ENCODE measurements around the gene GAS2.
A peak's percentile ranks its signal among the peaks of the same experiment; 100 is the strongest.
"Not testable (repeated sequence)": the region's sequence is repeated elsewhere in the genome, so short reads cannot be mapped to it uniquely, and the experiment has no call there.

Gene GAS2

GRCh38 chr11:22666325-22666687, at the start of gene GAS2:
Gene GAS2 (plus strand): TSS chr11:22666611. CDS start chr11:22674870, 8,259 bp downstream.
- DNase-seq (ENCODE audit: low read depth), result no peak

- DNase-seq (ENCODE audit: low read depth), result no peak
These were observed 48.5 kb upstream of the GAS2 start for GRCh38 chr11:22617868-22618267.

- DNase-seq (ENCODE audit: low read depth), result peak; percentile 47
These were observed 41.5 kb upstream of the GAS2 start for GRCh38 chr11:22624742-22625447.

- DNase-seq (ENCODE audit: low read depth), result peak; percentile 99
These were observed 40.7 kb upstream of the GAS2 start, which contains the start of gene FANCF for GRCh38 chr11:22625448-22626287. Gene FANCF (minus strand): TSS chr11:22625823. CDS start chr11:22625810, 13 bp downstream.

- DNase-seq (ENCODE audit: low read depth), result no peak
These were observed 39.7 kb upstream of the GAS2 start for GRCh38 chr11:22626573-22627239.

DNA sequence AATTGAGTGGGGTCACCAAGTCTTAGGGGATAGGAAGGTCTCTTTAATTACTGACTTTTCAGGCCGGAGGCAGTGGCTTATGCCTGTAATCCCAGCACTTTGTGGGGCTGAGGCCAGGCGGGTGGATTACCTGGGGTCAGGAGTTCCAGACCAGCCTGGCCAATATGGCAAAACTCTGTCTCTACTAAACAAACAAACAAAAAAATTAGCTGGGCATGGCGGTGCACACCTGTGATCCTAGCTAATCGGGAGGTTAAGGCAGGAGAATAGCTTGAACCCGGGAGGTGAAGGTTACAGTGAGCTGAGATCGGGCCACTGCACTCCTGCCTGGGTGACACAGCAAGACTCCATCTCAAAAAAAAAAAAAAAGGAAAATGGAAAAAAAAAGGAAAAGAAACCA, 39.0 kb upstream of the GAS2 start:
- no peak for DNase-seq (ENCODE audit: low read depth)

- no peak for DNase-seq (ENCODE audit: low read depth)
These were observed 33.0 kb upstream of the GAS2 start for GRCh38 chr11:22633354-22633902.

GRCh38 chr11:22634897-22635629, 31.3 kb upstream of the GAS2 start:
- DNase-seq (ENCODE audit: low read depth), result no peak

DNA sequence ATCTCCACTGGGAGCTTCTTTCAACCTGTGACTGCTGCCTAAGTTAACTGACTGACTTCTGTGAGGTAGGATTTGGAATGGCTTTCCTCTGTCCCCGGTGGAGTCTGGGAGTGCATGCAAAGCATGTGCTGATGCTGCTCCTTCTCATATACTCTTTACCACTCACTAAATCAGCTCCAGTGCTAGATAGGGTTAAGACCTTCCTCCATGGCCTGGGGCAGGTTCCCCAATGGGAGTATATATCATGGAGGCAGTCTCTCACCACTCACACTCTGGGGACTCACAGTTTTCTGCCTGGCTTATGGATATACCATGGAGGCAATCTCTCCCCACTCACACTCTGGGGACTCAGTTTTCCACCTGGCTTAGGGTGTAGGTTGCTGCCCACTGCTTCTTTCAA, 30.7 kb upstream of the GAS2 start:
- DNase-seq (ENCODE audit: low read depth), result no peak

DNA sequence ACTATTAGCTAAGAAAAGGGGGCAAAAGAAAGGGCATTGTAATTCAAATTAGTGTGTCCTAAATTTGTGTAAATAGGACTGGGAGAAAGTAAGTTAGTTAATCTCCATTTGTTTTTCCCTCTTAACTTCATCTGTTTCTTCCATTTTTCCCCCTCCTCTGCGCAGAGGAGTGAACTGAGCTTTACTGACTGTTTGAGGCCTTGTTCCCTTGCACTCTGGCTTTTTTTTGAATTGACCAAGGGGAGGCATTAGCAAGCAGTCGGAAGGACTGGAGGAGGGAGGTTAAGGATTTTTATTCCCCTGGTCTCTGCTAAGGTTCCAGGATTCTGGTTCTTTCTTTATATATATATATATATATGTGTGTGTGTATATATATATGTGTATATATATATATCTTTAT, 25.5 kb upstream of the GAS2 start:
- no peak for DNase-seq (ENCODE audit: low read depth)

DNA sequence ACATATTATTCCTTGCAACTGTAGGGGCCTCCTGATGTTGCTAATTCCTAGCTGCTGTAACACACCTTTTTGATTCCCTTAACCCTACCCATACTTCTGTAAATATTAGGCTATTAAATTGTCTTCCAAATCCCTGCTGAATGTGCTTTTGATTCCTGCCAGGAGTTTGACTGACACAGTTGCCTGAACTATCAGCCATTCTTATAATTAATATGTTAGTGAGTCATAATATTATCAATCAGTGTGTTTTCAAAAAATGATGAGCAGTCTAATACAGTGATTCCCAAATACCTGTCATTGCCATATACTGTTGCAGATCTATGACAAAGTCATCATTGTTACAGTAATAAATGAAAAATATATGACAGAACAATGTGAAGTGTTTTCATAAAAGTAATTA, 24.9 kb upstream of the GAS2 start:
- DNase-seq (ENCODE audit: low read depth), result no peak

DNA sequence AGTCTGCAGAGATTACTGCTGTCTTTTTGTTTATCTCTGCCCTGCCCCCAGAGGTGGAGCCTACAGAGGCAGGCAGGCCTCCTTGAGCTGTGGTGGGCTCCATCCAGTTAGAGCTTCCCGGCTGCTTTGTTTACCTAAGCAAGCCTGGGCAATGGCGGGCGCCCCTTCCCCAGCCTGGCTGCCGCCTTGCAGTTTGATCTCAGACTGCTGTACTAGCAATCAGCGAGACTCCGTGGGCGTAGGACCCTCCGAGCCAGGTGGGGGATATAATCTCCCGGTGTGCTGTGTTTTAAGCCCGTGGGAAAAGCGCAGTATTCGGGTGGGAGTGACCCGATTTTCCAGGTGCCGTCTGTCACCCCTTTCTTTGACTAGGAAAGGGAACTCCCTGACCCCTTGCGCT, 14.1 kb upstream of the GAS2 start:
- not testable (repeated sequence) for DNase-seq (ENCODE audit: low read depth)

DNA sequence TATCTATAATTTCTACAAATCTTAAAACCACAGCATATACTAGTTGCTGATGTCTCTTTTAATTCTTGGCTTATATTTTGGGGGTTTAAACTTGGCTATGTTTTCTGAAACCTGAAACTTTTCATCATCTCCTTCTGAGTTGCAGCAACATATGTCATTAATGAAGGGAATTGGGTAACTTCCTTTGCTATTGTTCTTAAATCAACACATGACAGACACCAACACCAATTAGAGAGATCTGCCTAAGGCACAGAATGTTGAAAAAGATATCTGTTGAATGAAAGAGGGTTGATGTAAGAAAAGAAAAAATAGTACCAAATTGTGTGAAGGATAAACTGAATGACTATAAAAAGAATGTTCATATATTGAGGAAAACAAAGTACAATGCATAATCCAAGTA, 10.3 kb upstream of the GAS2 start:
- DNase-seq (ENCODE audit: low read depth), result peak; percentile 61

DNA sequence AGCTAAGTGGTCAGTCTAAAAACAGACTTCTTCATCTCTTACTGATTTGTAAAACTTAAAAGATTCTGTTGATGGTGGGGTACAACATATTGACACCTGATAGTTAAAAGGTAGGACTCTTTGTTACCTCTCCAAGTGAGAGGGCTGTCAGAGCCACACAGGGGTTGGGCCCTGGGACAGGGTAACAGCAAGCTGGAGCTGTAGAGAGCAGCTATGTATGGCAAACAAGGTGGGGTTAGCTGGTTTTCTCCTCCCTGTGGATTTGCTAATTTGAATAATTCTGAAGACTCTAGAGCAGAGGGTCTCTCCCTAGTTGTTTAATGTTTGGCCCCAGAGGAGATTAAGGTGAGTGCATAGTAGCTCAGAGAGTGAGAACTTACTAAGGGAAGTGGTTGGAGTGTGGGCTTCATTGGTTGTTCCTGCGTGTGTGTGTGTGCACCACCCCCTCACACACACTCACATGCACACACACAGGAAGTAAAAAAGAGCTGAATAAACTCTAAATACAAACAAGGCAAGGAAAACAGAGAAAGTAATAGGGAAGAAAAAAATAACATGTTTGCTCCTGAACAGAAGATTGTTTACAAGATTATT, 9.2 kb upstream of the GAS2 start:
- DNase-seq (ENCODE audit: low read depth), result no peak

DNA sequence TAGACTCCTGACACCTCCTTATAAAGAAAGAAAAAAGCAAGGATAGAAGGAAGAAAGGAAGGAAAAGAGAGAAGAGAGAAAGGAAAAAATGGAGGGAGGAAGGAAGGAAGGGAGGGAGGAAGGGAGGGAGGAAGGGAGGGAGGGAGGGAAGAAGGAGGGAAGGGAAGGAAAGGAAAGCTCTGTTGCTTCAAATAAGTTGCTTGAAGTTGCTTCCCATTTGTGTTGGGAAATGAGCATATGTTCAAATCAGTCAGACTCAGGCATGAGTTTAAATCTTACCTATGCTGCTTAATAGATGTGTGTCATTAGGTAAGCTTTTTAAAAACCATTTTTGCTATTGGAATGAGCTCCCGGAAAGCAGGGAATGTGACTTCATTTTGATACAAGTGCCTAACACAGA, 6.6 kb upstream of the GAS2 start:
- DNase-seq (ENCODE audit: low read depth), result no peak

DNA sequence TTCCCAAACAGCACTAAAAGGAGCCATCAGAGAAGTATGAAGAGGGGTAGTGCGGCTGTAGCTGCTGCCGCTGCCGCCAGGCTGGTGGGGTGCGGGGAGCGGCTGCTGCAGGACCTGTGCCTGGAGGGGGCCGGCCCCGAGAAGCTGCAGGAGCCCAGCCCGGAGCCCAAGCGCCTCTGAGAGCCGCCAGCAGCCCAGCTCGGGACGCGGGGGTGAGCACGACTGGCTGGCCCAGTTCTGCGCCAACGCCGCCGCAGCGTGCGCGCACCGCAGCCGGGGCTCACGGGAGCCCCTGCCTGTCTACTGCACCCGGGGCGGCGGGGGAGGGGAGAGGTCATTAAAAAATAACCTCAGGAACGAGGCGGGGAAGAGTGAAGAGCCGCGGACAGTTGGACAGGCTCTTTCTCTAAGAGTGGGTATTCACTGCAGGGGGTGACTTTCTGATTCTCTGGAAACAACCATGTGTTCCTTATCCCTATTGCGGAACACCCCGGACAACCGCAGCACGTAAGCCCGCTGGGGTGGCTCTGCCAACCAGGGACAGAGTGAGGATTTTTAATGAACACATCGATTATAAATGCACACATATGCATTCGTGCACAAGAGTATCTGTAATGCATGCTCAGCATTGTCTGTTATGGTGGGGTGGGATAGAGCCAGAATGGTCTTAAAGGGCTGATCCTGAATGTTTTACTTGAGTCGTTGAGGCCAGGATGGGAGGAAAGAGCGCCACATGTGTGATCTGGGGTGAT, 453 bp downstream of the GAS2 start:
- DNase-seq (ENCODE audit: low read depth), result peak; percentile 5

- no peak for DNase-seq (ENCODE audit: low read depth)
These were observed 1.8 kb downstream of the GAS2 start for GRCh38 chr11:22668005-22668796.

GRCh38 chr11:22669368-22669767, 3.0 kb downstream of the GAS2 start:
- no peak for DNase-seq (ENCODE audit: low read depth)

GRCh38 chr11:22670830-22671229, 4.4 kb downstream of the GAS2 start:
- DNase-seq (ENCODE audit: low read depth), result no peak

DNA sequence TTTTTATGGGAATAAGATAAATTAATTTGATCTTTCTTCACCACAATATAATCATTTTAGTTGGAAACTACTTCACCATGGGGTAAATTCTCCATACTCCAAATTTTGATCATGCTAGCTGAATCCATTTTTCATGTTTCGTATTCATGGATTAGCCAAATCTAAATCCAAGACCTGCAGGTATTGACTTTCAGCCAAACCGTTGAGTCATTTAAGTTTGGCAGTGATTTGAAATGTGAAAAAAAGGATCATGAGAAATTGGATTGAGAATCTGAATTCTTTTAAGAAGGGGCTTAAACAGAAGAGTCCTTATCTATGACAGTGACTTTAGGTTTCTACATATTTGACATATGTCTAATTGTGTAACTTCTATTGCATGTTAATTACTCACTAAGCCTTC, 5.3 kb downstream of the GAS2 start:
- no peak for DNase-seq (ENCODE audit: low read depth)
